ENCODE measurements around the gene SLC35E1.
A peak's percentile ranks its signal among the peaks of the same experiment; 100 is the strongest.

The SLC35E1 gene

DNA sequence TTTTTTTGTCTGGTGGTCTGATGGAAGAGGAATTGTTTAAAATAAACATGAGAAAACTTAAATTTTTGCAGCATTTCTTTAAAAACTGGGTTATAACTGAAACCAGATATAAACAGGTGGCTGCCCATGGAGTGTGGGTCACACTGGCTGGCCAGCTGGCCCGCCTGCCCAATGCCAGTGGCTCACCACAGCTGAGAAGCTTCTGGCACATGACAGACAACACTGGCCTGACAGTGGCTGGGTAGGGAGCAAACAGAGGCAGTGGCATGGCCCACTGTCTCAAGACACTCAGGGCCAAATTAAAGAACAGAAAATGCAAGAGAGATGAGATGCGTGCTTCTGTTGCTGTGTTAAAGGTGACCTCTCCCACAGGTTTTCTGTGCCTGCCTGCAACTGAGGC, 3.1 kb upstream of the SLC35E1 start:
- TF ChIP-seq, protein P1, sequence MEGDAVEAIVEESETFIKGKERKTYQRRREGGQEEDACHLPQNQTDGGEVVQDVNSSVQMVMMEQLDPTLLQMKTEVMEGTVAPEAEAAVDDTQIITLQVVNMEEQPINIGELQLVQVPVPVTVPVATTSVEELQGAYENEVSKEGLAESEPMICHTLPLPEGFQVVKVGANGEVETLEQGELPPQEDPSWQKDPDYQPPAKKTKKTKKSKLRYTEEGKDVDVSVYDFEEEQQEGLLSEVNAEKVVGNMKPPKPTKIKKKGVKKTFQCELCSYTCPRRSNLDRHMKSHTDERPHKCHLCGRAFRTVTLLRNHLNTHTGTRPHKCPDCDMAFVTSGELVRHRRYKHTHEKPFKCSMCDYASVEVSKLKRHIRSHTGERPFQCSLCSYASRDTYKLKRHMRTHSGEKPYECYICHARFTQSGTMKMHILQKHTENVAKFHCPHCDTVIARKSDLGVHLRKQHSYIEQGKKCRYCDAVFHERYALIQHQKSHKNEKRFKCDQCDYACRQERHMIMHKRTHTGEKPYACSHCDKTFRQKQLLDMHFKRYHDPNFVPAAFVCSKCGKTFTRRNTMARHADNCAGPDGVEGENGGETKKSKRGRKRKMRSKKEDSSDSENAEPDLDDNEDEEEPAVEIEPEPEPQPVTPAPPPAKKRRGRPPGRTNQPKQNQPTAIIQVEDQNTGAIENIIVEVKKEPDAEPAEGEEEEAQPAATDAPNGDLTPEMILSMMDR (conservative IDR thresholded peaks at IDR 0.05; ENCODE audit: low read depth, low read length): no peak
- no peak overlapping the region for H3K4me3 ChIP-seq (ENCODE audit: low read depth, low read length)
- no peak for DNase-seq (ENCODE audit: low read depth)

DNA sequence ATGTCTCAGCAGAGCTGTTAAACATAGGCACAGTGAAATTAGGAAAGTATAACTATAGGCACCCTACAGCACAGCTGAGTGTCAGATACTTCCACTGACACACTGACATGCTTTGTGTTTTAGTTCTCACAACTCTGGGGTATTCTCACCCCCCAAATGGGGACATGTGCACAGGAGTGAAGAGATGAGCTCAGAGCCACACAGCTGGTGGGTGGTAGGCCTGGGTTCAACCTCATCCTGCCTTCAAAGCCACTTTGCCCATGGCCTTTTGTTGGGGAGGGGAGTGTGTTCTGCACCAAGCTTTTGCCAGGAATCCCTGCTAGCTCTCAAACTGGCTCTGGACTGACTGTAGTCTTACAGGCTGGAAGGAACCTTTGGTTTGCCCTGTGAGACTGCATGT, 1.7 kb upstream of the SLC35E1 start:
- TF ChIP-seq, protein P1 (conservative IDR thresholded peaks at IDR 0.05; ENCODE audit: low read depth, low read length): no peak
- no peak overlapping the region for H3K4me3 ChIP-seq (ENCODE audit: low read depth, low read length)
- DNase-seq (ENCODE audit: low read depth): no peak

DNA sequence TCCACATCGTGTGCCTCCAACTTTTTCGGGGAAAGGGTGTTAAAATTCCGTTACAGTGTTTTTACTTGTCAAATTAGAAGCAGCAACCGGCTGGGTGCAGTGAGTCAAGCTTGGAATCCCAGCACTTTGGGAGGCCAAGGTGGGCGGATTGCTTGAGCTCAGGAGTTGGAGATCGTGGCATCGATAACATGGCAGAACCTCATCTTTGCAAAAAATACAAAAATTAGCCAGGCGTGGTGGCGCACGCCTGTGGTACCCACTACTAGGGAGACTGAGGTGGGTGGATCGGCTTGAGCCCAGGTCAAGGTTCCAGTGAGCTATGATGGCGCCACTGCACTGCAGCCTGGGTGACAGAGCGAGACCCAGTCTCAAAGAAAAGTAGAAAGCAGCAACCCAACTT, 1.1 kb upstream of the SLC35E1 start:
- peak overlapping the region; percentile 96 for H3K4me3 ChIP-seq (ENCODE audit: low read depth, low read length)
- no peak for DNase-seq (ENCODE audit: low read depth)
- TF ChIP-seq, protein P1 (conservative IDR thresholded peaks at IDR 0.05; ENCODE audit: low read depth, low read length): no peak

DNA sequence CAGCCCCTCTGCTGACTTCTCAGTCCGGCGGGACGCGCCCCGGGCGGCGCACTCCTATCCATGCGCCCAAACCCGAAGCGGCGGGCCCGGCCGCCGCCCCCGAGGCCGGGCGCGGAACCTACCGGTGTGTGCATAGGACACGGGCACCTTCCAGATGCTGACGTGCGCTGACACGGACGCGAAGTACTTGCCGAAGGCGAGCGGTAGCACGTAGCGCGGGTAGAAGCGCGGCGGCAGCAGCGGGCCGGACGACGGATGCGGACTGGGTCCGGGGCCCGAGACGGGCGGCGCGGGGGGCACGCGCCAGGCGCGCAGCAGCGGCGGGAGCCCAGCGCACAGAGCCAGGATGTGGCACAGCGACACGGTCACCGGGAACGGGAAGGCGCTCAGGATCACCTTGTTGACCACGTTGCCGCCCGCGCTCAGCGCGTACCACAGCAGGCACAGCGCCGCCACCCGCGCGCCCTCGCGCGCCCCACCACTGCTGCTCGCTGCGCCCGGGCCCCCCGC, 338 bp downstream of the SLC35E1 start:
- TF ChIP-seq, protein P1 (conservative IDR thresholded peaks at IDR 0.05; ENCODE audit: low read depth, low read length): no peak
- DNase-seq (ENCODE audit: low read depth): peak; percentile 37
- H3K4me3 ChIP-seq (ENCODE audit: low read depth, low read length): peak overlapping the region; percentile 96

DNA sequence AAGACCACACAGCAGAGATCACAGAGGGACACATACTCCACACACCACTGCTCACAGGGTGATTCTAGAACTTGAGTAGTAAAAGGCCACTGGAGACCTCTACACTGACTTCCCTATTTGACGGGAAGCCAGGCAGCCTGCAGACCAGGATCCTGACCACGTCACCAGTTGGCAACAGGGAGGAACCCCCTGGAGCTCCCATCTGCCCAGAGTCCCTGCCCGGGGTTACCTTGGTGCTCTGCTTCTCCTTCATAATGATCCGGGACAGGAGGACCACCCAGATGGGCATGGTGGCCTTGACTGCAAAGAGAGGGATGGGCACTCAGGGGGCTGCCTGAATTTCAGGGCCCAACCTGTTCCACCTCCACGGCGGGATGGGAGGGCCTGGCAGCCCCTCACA, 932 bp downstream of the SLC35E1 start:
- TF ChIP-seq, protein P1 (conservative IDR thresholded peaks at IDR 0.05; ENCODE audit: low read depth, low read length): no peak
- DNase-seq (ENCODE audit: low read depth): peak; percentile 63
- peak overlapping the region; percentile 96 for H3K4me3 ChIP-seq (ENCODE audit: low read depth, low read length)

DNA sequence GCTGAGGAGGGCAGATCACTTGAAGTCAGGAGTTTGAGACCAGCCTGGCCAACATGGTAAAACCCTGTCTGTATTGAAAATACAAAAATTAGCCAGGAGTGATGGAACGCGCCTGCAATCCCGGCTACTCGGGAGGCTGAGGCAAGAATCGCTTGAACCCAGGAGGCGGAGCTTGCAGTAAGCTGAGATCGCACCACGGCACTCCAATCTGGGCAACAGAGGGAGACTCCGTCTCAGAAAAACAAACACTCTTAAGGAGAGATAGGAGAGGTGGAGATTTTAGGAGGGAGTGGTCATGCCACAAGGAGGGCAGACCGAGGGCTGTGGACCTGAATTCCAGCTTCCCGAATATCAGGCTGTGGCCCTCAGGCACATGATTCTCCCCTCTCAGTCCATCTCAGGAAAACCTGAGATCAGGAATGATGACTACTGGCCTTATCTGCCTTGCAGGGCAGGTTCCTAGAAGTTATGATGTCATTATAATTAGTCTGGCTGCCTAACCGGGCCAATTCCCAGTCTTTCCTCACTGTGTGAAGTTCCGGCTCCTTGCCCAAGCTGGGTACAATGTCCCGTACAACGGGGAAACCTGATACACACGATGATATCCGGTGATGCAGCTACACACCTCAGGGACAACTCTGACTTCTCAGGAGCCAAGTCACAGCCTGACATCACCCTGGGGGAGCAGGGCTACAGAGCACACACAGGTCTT, 2.5 kb downstream of the SLC35E1 start:
- TF ChIP-seq, protein P1 (conservative IDR thresholded peaks at IDR 0.05; ENCODE audit: low read depth, low read length): no peak
- no peak overlapping the region for H3K4me3 ChIP-seq (ENCODE audit: low read depth, low read length)

DNA sequence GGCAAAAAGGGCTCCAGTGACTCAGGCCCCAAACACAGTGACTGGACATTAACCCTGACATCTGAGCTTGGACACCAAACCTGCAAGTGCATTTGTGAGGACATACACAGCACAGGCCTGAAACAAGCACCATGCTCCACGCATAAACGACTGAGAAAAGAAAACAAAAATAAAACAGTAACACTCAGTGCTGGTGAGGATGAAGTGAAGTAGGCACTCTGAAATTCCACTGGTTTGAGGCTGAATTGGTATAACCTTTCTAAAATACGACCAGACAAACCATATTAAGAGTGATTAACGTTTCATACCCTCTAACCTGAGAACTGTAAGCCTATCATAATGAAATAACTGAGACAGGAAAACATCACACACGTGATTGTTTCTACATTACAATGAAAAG, 5.5 kb downstream of the SLC35E1 start:
- TF ChIP-seq, protein P1 (conservative IDR thresholded peaks at IDR 0.05; ENCODE audit: low read depth, low read length): no peak
- no peak for DNase-seq (ENCODE audit: low read depth)
- no peak overlapping the region for H3K4me3 ChIP-seq (ENCODE audit: low read depth, low read length)

More for the DNA sequence above, 2.5 kb downstream of the SLC35E1 start:
- DNase-seq (ENCODE audit: low read depth): no peak
